GM21717 (cell line): ENCODE data around the gene ADCY3.
"Not testable (repeated sequence)": the region's sequence is repeated elsewhere in the genome, so short reads cannot be mapped to it uniquely, and the experiment has no call there.

Source experiments
- ATAC-seq: cut with Tn5 transposase; IDR thresholded peaks from one replicate; pipeline ENCODE4 v1.9.1; 2021; ENCODE audit warnings: mild to moderate bottlenecking, moderate library complexity; ENCODE audit not compliant: unreplicated experiment

ADCY3 gene

DNA sequence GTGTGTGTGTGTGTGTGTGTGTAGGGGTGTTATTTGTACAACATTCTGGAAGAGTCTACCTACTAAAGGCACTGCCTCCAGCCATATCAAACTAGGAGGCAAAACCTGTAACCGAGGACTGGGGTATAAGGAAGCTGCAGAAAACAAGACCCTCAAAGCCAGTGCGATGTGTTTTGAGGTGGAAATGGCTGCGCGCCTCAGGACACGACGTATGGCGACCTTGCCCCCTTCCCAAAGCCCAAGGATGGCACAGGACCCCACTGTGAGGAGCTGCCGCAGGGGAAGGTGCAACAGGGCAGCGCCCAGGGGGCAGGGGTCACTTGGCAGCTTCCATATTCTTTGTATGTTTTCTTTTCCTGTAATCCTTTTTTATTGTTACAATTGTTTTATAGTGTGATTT is 67.0 kb downstream of the ADCY3 start:
- no peak for ATAC-seq

- ATAC-seq = no peak
Observed at GRCh38 chr2:24852431-24853020, 67.5 kb downstream of the ADCY3 start.

- ATAC-seq = no peak
Observed at GRCh38 chr2:24852026-24852425, 68.0 kb downstream of the ADCY3 start.

GRCh38 chr2:24850944-24851343 is 69.1 kb downstream of the ADCY3 start:
- ATAC-seq = no peak

- ATAC-seq = no peak
Observed at GRCh38 chr2:24845691-24846090, 74.3 kb downstream of the ADCY3 start.

DNA sequence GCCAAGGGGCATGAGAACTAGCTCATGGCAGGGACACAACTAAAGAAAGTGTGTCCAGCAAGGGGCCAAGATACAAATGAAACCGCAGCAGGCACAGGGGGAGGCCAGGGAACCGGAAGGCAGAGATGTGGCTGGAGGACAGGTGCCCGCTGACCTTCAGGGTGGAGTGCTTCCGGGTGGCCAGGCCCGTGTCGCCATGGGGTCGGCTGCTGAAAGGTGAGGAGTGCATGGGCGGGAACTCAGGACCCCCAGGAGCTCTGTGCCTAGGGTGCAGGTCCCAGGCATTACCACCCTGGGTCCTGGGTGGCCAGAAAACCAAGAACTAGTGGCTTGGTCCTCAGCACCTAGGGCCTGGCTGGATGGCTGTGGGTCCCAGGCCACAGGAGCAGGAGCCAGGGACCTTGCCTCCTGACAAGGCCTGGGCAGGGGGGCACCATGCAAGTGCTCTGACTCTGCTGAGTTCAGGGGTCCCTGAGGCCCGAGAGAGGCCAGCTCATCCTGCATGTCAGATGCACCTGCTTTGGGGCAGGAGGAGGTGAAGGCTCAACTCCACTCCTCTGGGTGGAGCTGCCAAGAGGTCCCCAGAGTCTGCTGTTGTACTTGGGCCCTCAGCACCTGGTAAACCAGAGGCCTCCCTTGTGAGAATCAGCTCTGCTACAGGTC is 75.9 kb downstream of the ADCY3 start:
- no peak for ATAC-seq

- no peak for ATAC-seq
Observed at GRCh38 chr2:24843330-24843860, 76.6 kb downstream of the ADCY3 start.

DNA sequence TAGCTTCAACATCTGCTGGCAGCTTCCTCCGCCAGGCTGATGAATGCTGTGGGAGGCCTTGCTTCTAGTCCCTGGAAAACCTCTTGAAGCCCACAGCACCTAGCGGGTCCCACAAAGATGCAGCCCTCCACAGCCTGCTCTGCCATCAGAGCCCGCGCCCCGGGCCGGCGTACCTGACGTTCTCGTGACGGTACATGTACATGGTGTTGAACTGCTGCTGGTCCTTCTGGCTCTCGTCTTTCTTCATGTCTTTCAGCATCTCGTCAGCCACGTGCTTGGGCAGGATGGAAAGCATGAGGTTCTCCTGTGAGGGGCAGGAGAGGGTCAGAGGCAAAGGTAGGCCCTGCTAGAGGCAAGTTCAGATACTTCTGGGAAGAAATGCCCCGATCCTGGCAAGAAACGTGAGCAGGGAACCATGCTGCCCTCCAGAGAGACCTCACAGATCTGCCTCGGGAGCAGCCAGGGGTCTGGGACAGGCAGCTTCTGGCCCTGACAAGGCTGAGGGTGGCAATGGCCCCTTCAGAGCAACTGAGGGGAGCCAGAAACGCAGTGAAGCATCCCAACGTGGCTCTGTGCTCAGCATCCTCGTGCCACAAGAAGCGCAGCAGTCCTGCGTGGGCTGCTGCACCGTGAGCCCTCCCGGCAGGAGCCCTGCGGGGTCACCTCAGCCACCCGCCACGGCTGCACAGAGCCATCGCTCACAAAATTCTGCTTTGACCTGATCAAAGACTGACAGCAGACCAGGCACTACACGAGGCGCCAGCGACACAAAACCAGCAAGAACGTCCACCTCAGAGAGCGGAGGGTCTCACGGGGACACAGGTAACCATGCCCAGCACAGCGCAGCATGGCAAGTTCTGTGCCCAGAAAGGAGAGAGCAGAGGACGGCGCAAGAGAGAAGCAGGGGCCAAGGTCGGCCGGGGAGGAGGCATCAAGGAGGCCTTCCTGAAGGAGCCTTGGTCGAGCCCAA is 77.7 kb downstream of the ADCY3 start:
- ATAC-seq = no peak

- ATAC-seq = no peak
Observed at GRCh38 chr2:24840962-24841945, 78.8 kb downstream of the ADCY3 start.

DNA sequence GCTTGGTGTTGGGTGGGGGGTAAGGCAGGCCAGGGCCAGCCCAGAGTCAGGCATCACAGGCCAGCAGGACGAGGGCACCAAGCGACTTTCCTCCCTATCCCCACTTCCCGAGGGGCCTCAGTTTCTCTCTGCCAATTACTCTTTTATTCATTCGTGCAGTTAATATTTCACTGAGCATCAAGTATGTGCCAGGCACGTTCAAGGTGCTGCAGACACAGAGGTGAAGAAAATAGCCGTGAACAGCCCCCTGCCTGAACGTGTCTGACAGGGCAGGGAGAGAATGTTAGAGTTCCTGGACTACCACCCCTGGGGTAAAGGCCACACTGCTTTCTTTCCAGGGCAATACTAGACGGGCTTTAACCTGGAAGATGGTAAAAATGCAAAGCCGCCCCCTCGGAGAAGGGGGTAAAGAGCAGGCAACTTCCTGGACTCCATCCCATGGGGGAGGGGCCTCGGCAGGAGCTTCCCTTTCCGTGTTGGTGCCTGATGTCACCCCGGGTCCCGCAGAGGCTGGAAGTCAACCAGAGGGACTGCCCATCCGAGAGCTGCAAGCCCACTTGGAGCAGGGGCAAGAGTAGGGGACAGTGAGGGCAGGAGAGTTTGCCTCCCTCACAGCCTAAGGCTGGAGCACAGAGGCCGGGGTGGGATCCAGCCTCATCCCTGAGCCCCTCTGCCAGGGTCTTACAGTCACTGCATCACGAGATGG is 79.7 kb downstream of the ADCY3 start:
- ATAC-seq = no peak

GRCh38 chr2:24839729-24840128 is 80.3 kb downstream of the ADCY3 start:
- ATAC-seq = no peak

GRCh38 chr2:24838541-24838940 is 81.5 kb downstream of the ADCY3 start:
- no peak for ATAC-seq

- ATAC-seq = no peak
Observed at GRCh38 chr2:24837996-24838513, 82.0 kb downstream of the ADCY3 start.

DNA sequence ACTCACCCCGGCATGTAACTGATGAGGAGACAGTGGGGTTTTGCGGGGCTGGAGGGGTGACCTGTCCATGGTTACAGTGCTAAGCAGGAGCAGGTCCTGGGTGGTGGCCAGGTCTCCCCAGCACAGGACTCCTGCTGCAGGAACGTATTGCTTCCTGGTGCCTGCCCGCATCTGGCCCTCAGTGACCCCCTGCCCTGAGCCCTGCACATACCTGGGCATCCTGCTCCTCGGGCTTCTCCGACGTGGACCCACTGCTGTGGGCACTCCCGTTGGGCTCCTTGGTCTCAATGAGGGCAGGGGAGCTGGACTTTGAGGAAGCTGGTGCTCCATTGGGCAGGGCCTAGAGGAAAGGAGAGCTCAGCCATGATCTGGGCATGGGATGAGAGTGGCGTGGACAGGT is 83.3 kb downstream of the ADCY3 start:
- ATAC-seq = no peak

DNA sequence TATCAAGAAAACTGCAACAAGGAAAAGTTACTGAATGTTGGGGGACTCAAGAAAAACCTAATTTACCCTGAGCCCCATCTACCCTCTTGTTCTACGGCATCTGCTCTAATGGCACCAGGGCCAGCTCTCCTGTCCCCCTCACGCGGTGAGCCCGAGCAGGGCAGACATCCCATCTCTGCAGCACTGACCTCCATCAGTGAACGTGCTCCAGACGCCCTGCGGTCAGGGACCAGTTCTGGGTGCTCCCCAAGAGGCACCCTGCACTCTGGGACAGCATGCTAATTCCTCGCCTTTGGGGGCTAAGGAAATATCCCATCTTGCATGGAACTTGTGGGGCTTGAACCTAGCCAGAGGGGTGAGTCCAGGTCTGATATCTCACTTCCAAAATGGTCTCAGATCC is 83.8 kb downstream of the ADCY3 start:
- ATAC-seq = no peak

DNA sequence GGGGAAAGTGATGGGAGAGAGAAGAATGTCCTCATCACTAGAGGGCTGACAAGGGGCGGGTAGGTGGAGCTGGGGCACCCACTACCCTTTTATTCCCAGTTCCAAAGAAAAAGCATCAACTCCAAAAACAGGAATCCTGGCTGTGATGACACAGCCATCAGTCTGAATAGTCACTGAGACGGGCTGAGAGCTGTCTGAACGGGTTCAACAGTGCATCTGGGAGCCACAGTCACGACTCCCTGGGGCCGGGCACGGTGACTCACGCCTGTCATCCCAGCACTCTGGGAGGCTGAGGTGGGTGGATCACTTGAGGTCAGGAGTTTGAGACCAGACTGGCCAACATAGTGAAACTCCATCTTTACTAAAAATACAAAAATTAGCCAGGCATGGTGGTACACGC is 84.6 kb downstream of the ADCY3 start:
- ATAC-seq = not testable (repeated sequence)

GRCh38 chr2:24834733-24835395 is 85.2 kb downstream of the ADCY3 start:
- no peak for ATAC-seq

DNA sequence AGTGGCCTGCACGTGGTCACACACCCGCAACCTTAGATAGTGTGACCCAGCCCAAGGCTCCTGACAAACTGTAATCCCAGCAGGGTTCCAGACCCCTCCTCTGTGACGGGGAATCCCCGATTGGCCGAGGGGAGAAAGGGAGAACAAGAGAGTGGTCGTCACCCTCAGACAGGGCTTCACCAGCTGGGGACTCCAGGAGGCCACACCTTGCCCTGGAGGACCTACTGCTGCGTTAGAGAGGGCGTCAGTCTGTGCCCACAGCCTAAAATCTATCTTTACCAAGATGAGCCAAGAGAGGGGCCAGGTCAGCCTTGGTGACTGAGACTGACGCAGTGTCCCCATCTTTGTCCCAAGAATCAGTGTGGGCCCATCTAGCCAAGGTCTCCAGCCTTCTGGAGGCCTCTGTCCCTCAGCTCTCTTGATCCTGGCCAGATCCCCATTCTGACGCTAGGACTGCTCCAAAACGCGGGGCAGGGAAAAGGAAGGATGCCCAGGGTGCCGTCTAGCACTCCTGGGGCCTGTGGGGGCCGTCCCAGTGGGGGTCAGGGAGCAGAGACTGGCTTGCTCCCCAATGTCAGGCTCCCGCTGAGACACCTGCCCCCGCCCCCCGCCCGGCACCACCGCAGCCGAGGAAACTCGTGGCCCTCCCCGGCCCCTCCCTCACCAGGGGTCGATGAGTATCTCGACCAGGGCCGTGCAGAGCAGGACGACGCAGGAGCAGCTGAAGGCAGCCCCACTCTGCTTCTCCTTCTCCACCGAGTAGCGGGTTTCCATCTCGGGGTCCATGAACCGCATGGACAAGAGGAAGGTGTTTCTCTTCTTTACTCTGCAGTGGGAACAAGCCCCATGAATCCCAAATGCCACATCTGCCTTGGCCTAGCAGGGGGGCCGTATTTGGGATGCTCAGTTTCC is 86.0 kb downstream of the ADCY3 start:
- ATAC-seq = no peak
